Fibroblast of skin of back (primary cell): Measurements from ENCODE around the gene ECT2.
"Not testable (repeated sequence)": the region's sequence is repeated elsewhere in the genome, so short reads cannot be mapped to it uniquely, and the experiment has no call there.

Experiments
- DNase-seq: peaks from one replicate; pipeline ENCODE4 v3.0.0-alpha.2; 2013

Gene ECT2

DNA sequence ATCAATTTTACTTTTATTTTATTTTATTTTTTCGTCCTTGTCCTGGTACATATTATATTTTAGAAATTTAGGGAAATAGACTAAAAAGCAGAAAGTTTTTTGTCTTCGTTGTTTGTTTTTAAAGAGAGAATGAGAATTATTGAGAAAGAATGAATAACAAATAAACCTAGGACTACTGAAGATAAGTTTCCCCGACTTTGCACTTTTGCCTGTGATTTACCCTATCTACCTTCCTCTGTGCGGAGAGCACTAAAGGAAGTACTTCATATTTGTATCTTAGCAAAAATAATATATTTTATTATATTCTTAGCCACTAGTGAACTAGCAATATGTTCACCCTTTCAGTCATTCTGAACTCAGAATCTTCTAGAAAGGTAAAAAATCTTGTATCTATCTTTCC lies 60.6 kb downstream of the ECT2 start:
- no peak for DNase-seq

DNA sequence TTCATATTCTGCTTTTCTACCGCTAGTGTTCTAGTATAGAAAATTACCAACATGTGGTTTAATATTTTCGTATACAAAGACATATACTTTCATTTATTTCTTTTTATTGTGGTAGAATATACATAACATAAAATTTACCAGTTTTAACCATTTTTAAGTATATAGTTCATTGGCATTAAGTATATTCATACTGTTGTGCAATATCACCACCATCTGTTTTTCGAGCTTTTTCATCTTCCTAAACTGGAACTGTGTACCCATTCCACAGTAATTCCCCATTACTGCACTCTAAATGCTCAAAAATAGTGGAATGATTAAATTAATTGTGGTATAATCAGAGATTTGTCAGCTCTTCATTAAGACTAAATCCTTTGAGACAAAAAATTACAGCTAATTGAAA lies 62.9 kb downstream of the ECT2 start:
- no peak for DNase-seq

DNA sequence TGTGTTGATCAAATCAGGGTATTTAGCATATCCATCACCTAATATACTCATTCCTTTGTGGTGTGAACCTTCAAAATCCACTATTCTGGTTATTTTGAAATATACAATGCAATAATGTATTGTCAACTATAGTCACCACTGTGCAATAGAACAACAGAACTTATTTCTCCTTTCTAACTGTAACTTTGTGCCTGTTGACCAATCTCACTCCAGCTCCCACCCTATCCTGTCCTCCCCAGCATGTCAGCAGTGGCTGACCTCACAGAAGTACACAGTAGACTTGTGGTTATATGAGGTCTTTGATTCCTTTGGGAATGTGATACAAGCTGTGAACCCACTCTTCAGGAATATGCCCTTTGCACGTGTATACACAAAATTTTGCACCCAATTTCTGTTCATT lies 64.2 kb downstream of the ECT2 start:
- DNase-seq: no peak

DNA sequence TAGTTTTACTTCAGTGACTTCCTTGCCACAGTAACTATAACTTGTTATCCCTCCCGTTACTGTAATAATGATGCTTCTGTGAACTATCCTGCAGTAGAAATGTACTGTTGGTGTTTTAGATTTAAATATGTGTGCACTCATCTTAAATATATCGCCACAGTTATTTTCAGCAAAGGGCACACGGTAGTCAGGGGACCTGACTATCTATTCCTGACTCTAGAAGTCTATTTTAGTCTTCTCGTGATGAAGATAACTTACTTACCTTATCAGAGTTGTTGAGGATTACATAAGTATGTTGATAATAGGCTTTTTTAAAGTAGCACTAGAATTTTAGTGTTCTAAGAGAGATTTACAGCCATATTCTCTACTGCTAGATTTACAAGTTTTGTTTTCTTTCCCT lies 65.3 kb downstream of the ECT2 start:
- no peak for DNase-seq

DNA sequence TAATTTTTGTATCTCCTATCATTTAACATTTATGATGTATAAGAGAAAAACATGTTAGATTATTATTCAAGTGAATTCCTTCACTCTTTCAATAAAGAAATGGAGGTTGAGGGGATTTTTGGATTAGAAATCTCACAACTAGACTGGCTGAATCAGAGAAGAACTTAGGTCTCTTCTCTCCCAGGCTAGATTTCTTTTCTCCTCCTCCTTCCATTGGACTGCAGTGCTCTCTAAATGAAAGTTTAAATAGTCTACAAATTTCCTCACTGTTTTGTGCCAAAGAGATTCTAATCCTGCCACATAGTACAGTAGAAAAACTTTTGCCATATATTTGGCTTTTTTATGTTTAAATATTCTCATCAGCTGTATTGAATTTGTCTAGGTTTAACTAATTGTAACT lies 65.8 kb downstream of the ECT2 start:
- DNase-seq: no peak

DNA sequence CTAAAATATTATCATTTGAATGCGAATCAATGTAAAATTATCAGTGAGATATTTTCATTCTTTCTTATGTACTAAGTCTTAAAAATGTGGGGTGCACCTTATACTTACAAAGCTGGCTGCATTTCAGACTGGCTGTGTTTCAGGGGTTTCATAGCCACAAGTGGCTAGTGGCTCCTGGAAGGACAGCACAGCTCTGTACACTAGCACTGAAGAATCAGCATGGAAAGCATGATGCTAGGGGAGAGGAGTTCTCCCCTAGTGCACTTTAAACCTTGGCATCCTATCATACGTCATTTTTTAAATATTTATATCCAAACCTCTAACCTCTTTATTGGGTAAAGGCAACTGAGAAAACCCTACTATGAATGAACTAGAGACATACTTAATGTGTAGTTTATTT lies 66.4 kb downstream of the ECT2 start:
- DNase-seq: no peak

DNA sequence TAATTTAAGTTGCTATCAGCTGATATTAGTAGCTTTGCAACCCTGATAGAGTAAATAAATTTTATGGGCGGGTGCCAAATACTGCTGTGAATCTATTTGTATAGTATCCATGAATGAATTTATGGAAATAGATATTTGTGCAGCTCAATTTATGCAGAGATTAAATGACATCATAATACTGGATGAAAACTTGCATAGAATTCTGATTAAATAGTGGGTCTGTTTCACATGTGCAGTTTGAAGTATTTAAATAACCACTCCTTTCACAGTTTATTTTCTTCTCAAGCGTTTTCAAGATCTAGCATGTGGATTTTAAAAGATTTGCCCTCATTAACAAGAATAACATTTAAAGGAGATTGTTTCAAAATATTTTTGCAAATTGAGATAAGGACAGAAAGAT lies 70.0 kb downstream of the ECT2 start:
- no peak for DNase-seq

DNA sequence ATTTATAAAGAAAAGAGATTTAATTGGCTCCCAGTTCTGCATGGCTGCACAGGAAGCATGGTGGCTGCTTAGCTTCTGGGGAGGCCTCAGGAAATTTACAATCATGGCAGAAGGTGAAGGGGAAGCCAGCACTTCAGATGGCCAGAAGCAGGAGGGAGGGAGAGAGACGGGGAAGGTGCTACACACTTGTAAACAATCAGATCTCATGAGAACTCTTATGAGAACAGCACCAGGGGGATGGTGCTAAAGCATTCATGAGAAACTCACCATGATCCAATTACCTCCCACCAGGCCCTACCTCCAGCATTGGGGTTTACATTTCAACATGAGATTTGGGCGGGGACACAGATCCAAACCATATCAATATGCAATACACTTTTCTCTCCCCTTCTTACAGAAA lies 73.7 kb downstream of the ECT2 start:
- no peak for DNase-seq

DNA sequence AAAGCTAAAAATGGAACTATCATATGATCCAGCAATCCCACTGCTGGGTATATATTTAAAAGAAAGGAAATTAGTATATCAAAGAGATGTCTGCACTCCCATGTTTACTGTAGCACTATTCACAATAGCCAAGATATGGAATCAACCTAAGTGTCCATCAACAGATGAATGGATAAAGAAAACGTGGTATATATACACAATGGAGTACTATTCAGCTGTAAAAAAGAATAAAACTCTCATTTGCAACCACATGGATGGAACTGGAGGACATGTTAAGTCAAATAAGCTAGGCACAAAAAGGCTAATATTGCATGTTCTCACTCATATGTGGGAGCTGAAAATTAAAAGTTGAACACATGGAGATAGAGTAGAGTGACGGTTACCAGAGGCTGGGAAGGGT lies 76.7 kb downstream of the ECT2 start:
- DNase-seq: not testable (repeated sequence)

DNA sequence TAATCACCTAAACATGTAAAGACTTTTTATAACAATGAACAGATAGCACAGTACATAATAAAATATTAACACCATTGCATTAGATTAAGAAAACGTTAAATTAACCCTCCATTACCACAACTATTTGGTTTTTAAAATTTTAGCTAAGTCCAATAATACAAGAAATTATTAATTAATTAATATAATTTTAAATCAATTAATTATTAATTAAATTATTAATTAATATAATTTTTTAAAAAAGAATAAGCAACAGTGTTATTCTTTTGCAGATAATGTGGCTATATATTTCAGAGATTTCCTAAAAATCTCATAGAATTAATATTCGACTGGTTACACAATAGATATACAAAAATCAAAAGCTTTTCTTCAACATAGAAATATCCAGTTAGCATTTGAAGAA lies 82.5 kb downstream of the ECT2 start:
- no peak for DNase-seq

DNA sequence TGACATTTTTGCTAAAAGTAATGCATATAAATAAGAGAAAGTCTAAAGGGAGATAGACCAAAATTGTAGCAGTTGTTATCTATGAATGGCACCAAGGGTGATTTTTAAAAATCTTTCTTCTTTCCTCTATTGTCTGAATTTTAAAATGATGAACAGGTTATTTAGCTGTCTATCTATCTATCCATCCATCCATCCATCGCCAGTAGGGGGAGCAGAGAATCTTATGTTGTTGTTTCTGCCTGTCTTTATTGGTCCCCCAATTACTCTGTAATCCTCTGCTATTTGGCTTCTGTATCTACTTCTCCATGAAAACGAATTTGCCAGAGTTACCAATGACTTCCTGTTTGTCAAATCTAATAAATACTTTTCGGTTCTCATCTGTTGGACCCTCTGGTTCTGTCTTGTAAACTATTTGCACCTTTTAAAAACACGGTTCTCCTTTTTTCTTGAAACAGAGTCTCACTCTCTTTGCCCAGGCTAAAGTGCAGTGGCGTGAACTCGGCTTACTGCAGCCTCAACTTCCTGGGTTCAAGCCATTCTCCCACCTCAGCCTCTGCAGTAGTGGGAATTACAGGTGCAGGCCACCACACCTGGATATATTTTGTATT lies 86.0 kb downstream of the ECT2 start:
- peak; percentile 47 for DNase-seq

DNA sequence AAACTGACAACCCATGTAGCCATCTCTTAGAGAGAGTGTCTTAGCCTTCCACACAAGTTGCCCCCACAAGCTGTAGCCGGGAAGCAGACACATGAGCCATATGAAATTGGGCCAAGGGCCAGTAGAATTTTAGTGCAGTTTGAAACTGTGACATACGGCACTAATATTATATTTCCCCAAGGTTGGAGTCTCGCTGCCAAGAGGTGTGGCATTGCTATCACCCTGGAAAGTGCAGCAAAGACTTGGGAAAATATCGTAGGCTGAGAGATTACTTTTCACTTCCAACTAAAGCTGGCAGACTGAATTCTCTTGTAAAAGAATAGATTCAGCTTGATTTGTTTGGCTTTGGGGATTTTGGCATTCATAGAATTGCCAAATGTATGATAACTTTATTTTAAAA lies 89.2 kb downstream of the ECT2 start:
- DNase-seq: no peak

DNA sequence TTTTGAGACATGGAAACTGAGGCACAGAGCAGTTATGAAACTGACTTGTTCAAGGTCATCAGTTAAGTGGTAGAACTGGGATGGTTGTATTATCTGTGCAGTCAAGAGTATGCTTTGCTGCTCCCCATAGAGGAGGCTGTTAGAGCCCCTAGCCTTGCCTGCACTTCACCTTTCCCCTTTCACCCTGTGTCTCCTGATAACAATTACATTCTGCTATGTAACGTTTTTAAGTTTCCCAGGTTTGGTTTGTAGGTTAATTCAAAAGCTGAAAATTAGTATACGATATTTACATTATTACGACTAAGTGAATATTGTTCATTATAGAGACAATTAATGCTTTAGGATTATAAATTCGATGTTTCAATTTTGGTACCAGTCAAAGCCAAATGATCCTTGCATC lies 89.9 kb downstream of the ECT2 start:
- DNase-seq: no peak

DNA sequence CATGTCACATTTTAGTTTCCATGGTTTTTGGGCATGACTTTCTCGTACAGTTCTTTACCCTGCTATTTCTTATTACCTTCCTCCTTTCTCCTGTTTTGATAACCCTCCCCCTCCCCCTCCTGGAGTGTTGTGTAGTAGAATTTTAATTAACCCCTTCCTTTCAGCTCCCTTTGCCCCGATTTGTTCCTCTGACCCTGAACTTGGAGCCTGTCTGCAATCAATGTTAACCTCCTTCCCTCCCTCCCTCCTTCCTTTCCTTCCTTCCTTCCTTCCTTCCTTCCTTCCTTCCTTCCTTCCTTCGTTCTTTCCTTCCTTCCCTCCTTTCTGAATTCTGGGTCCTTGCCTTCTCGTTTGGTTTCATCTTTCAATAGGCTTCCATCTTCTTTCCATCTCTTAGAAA lies 90.4 kb downstream of the ECT2 start:
- no peak for DNase-seq

DNA sequence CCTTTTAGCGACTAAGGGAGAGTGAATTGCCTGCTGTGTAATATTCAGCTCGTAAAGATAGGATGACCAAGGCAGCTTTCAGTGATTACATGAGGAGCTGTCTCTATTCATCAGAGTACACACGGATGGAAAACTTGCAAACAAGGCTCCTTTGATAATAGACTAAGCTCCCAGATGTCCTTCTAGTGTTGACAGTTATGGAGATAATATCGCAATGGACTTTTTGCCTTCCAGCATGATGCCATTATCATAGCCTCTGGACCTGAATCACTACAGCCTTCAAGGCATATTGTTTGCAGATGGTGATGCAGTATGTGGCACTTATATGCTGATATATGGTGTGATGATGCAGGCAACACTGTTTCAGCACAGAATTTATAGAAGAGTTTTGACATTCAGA lies 93.9 kb downstream of the ECT2 start:
- DNase-seq: no peak

DNA sequence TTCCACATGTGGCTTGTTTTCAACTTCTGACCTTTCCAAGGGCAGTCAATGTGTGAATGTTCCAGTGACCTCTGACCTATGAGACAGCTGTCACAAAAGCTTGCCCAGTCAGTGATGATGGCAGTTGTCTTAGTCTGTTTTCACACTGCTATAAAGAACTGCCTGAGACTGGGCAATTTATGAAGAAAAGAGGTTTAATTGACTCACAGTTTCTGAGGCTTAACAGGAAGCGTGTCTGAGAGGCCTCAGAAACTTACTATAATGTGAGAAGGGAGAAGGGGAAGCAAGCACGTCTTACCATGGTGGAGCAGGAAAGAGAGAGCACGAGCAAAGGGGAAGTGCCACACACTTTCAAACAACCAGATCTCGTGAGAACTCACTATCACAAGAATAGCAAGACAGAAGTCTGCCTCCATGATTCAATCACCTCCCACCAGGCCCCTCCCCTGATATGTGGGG lies 95.6 kb downstream of the ECT2 start:
- DNase-seq: no peak

DNA sequence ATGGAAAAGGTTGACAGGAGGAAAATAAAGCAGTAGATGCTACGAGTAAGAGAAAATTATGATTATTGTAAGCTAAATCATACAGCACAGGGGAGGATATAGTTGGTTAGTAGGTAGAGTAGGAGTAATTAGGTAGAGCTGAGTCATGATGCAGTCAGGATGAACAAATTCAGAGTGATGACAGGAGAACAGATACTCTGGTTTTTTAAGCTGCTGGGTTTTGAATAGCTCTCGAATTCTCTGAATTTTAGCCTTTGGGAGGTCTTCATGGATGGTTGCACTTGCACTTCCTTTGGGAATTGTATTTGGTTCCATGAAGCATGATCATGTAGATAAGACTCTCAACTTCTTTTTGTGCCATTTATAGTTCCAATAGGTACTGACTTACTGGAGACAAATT lies 96.2 kb downstream of the ECT2 start:
- DNase-seq: peak; percentile 53

DNA sequence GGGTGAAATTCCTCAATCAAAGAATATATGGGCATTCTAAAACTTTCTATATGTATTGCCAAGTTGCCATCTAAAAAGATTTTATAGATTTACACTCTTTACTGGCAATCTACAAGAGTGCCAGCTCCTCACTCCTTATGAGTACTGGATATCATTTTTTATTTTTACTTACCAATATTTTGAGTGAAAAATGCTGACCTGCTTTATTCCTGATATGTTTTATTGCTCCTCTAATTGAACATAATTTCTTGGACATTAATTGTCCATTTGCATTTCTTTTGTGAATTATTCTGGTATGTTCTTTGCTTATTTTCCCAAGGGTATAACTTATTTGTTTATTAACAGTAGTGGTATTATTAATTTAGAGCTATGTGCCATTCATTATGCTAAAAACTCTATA lies 96.8 kb downstream of the ECT2 start:
- DNase-seq: no peak

DNA sequence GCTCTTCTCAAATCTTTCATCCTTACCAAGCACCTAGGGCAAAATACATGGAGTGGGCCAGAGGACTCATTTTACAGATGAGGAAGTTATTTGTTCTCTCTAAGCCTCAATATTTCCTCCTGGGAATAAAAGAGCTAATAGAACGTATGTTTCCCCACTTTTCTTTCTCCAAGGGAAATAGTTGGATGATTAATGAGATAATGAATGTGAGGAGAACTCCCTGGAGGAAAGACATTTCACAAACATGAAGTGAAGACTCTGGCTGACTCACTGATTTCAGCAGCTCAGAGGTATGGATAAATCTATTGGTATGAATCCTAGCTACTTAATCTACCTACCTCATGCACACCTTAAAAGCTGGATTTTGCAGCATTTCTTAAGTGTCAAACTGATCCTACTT lies 98.4 kb downstream of the ECT2 start:
- peak; percentile 85 for DNase-seq

DNA sequence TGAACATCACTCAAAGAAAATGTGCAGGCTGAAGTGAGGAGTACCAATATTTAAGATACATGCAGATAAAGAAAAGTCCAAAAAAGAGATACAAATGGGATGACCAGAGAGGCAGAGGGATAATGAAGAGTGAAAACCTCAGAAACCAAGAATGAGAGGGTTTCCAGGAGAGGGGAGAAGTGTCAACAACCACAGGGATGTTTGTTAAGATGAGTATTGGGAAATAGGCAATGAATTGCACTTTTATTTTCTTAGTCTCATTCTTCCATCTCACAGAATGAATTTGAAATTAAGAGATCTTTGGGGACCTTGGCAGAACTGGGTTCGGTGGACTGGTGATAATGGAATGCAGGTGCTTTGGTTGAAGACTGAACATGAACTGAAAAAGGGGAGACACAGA lies 102.5 kb downstream of the ECT2 start:
- DNase-seq: no peak

DNA sequence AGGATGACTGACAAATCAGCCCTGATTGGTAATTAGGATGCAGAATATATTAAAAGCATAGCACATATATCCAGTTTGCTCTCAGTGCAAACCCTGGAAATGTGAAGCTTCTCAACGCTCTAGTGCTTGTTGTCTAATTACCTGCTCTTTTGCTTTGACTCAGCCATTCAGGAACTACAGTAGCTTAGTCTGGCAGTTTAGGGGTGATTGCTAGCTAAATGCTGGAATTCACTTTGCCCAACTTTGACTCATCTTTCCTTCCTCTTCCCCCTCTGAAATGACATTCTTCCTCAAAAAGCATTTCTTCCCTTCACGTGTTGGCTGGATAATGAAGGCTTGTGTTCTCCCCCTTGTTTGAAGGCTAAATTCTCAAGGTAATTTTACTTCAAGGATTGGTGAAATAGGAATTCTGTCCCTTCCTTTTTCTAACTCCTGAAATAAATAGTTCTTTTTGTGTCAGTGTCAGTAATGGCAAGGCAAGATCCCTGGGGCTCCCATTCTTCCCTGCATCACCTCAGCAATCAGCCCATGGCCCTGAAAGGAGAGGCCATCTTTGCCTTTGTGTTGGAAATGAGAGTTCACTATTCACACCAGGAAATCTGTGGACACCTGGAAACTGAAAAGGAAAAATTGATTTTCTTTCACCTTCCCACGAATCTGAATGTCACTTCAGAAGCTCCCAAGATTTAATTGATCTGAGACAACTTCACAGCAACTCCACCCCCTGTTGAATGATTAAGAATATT lies 103.6 kb downstream of the ECT2 start:
- no peak for DNase-seq

DNA sequence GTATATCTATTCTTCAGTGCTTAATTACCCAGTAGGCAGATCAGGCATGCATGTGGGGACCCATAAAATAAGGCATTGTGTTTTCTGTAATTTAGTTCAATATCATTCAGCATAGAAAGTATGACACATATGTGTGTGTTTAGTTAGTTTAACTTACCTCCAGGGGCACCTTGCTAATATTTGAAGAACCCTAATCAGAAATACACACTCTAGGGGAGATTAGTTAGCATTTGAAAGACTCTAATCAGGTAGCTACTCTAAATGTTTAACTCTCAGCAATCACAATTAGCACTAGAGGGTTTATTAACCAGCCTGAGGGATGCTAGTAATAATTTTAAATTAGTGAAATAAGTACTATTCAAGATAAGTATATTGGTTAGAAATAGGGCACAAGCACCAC lies 104.5 kb downstream of the ECT2 start:
- DNase-seq: no peak

DNA sequence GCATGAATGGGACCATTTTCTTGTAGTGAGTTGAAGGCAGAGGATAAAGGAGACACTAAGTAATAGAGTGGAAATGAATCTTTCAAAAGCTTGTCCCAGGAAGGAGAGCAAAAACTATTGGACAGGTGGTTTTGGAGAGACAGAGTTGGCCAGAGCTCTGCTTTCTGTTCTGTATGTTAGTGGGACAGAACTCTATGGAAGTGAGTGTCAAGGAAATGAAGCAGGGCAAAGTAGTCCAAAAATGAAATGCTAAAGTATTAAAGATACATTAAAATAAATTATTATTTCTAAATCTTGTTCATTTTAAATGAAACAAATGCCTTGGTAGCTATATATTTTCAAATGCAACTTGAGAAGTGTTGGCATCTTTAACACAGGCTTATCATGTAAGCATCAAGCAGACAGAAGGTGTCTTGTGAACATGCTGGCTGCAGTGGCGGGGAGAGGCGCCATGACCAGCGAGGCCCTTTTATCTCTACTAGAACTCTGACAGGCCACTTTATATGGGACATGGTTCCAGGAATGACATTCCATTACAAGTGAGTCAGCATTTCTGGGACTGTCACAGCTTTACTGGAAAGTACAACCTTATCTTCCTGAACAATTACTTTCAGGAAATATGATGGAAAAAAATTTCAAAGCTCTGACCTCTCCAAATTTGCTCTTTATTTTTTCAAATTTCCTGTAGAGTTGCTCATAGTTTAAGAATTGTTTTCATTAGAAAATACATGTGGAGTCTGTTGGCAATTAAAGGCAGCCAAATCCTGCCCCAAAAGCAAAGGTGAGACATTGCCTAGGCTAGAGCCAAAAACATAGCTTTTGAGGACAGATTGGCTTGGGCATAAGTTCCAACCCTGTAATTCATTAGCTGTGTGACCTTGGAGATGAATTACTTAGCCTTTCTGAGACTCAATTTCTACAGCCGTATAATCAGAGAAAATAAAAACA lies 106.5 kb downstream of the ECT2 start:
- DNase-seq: peak; percentile 76

DNA sequence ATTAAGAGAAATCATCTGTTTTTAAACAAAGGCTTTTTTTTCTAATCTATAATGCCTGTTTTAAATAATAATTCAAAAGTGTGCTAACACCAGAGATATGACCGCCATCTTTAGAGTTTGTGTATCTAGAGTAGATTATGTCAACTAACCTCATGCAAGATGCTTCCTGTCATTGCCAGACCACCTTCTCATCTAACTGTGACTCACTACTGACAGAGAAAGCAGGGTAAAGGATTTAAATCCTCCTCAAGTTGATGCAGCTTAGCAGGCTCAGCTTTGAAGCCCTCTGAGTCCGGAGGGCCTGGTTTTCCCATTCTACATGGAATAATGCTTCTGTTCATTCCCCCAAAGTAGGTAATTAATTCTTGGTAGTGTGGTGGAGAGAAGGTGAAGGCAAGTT lies 108.5 kb downstream of the ECT2 start:
- peak; percentile 31 for DNase-seq
